Right kidney (tissue), 1 donor: ENCODE data around the gene STH.

Experiments used
- DNase-seq: peaks from one replicate; pipeline ENCODE4 v3.0.0-alpha.2; 2016

STH gene

GRCh38 chr17:46028374-46028773 is 29.3 kb downstream of the STH start:
- no peak for DNase-seq

- DNase-seq: no peak
Measured at GRCh38 chr17:46028981-46029565, 30.0 kb downstream of the STH start.

- no peak for DNase-seq
Measured at GRCh38 chr17:46029627-46030026, 30.6 kb downstream of the STH start.

- no peak for DNase-seq
Measured at GRCh38 chr17:46030752-46031151, 31.7 kb downstream of the STH start.

- no peak for DNase-seq
Measured at GRCh38 chr17:46031440-46031839, 32.4 kb downstream of the STH start.

- no peak for DNase-seq
Measured at GRCh38 chr17:46031920-46032319, 32.9 kb downstream of the STH start.

GRCh38 chr17:46032909-46033308 is 33.9 kb downstream of the STH start:
- DNase-seq: no peak

GRCh38 chr17:46033392-46033791 is 34.3 kb downstream of the STH start:
- no peak for DNase-seq

GRCh38 chr17:46035112-46035818 is 36.2 kb downstream of the STH start:
- no peak for DNase-seq

- no peak for DNase-seq
Measured at GRCh38 chr17:46036491-46036890, 37.4 kb downstream of the STH start.

GRCh38 chr17:46037722-46038255 is 38.7 kb downstream of the STH start:
- DNase-seq: no peak

GRCh38 chr17:46038414-46038813 is 39.4 kb downstream of the STH start:
- no peak for DNase-seq

- no peak for DNase-seq
Measured at GRCh38 chr17:46038937-46039336, 39.9 kb downstream of the STH start.

GRCh38 chr17:46039592-46040186 is 40.6 kb downstream of the STH start:
- no peak for DNase-seq

- DNase-seq: no peak
Measured at GRCh38 chr17:46042246-46042645, 43.2 kb downstream of the STH start.

GRCh38 chr17:46042925-46043324 is 43.9 kb downstream of the STH start:
- DNase-seq: no peak

GRCh38 chr17:46043606-46044005 is 44.6 kb downstream of the STH start:
- no peak for DNase-seq

GRCh38 chr17:46044286-46044928 is 45.4 kb downstream of the STH start:
- peak; percentile 33 for DNase-seq

GRCh38 chr17:46044989-46045388 is 45.9 kb downstream of the STH start:
- no peak for DNase-seq

- no peak for DNase-seq
Measured at GRCh38 chr17:46045639-46046038, 46.6 kb downstream of the STH start.

GRCh38 chr17:46046957-46047356 is 47.9 kb downstream of the STH start:
- DNase-seq: no peak

GRCh38 chr17:46047398-46047797 is 48.3 kb downstream of the STH start:
- no peak for DNase-seq

- DNase-seq: no peak
Measured at GRCh38 chr17:46047856-46048255, 48.8 kb downstream of the STH start.
